IMR-90 (cell line): ENCODE measurements around the gene RPS15. TPM values are rescaled to one million over a fixed set of nuclear protein-coding genes. Genes with fewer than 3 reads are reported as not detected.

ENCODE experiments used
- ATAC-seq: fragments of 200-7000 bp; cut with Tn5 transposase; 2 replicates; pipeline ENCODE4 v1.9.1; 2020; ENCODE audit warnings: low read depth, mild to moderate bottlenecking, moderate library complexity
- BruUV-seq: library from RNA; stranded (reverse); fragments of 400-500 nt; replicated peaks from 2 replicates; lab custom pipeline; 2021; lab: Mats Ljungman, UMichigan
- CTCF ChIA-PET: fragments of 300-600 bp; formaldehyde crosslinking; extraction: SDS; loops from one replicate; lab custom pipeline; 2021; ENCODE audit warnings: antibody characterized with exemption; lab: Yijun Ruan, JAX
- POLR2A ChIA-PET: fragments of 300-600 bp; sonication (Branson Sonifier 250); formaldehyde crosslinking; loops from one replicate; lab custom pipeline; 2022; ENCODE audit warnings: antibody characterized with exemption; ENCODE audit not compliant: unreplicated experiment; lab: Charles Lee
- DNase-seq: peaks from one replicate; pipeline ENCODE4 v3.0.0; 2013
- H2AFZ ChIP-seq: replicated peaks from 2 replicates; pipeline ENCODE3; 2013; ENCODE audit warnings: low read length, mild to moderate bottlenecking; ENCODE audit not compliant: poor library complexity
- H2AK5ac ChIP-seq: 2 replicates; pipeline ENCODE4 v1.6.1; 2013; ENCODE audit warnings: low read depth, low read length, inconsistent platforms
- H2AK9ac ChIP-seq: replicated peaks from 2 replicates; pipeline ENCODE3; 2013; ENCODE audit warnings: mild to moderate bottlenecking, low read depth, low read length, moderate library complexity; ENCODE audit not compliant: poor library complexity
- H2BK120ac ChIP-seq: 2 replicates; pipeline ENCODE4 v1.6.1; 2013; ENCODE audit warnings: low read depth, low read length, inconsistent platforms
- H2BK15ac ChIP-seq: 3 replicates; pipeline ENCODE4 v1.6.1; 2013; ENCODE audit warnings: low read depth, low read length, inconsistent platforms
- H2BK20ac ChIP-seq: 2 replicates; pipeline ENCODE4 v1.6.1; 2013; ENCODE audit warnings: low read depth, mild to moderate bottlenecking, inconsistent platforms, low read length, moderate library complexity
- H2BK5ac ChIP-seq: 2 replicates; pipeline ENCODE4 v1.6.1; 2013; ENCODE audit warnings: mild to moderate bottlenecking, low read depth, low read length, inconsistent platforms; ENCODE audit not compliant: poor library complexity, severe bottlenecking
- H3K14ac ChIP-seq: replicated peaks from 2 replicates; pipeline ENCODE4 v1.6.1; 2013; ENCODE audit warnings: low read depth, low read length, inconsistent platforms
- H3K18ac ChIP-seq: 2 replicates; pipeline ENCODE4 v1.6.1; 2013; ENCODE audit warnings: low read depth, low read length, control low read depth
- H3K23ac ChIP-seq: 2 replicates; pipeline ENCODE4 v1.6.1; 2013; ENCODE audit warnings: low read depth, low read length, inconsistent platforms
- H3K27ac ChIP-seq: 2 replicates; pipeline ENCODE4 v1.5.1; 2013; ENCODE audit warnings: mild to moderate bottlenecking, control low read depth, low read length; ENCODE audit not compliant: insufficient read depth
- H3K27me3 ChIP-seq: 2 replicates; pipeline ENCODE4 v1.6.1; 2013; ENCODE audit warnings: low read length; ENCODE audit not compliant: control insufficient read depth, insufficient read depth
- H3K36me3 ChIP-seq: 2 replicates; pipeline ENCODE4 v1.6.1; 2013; ENCODE audit warnings: low read length, mixed read lengths; ENCODE audit not compliant: control insufficient read depth, insufficient read depth
- H3K4ac ChIP-seq: 2 replicates; pipeline ENCODE4 v1.6.1; 2013; ENCODE audit warnings: low read depth, low read length, inconsistent platforms
- H3K4me1 ChIP-seq: 2 replicates; pipeline ENCODE4 v1.6.1; 2013; ENCODE audit warnings: low read length, mixed read lengths; ENCODE audit not compliant: control insufficient read depth, insufficient read depth
- H3K4me2 ChIP-seq: 2 replicates; pipeline ENCODE4 v1.6.1; 2013; ENCODE audit warnings: low read depth, mild to moderate bottlenecking, control low read depth, low read length, moderate library complexity
- H3K4me3 ChIP-seq: 2 replicates; pipeline ENCODE4 v1.5.1; 2013; ENCODE audit warnings: low read depth, mild to moderate bottlenecking, control low read depth, low read length, moderate library complexity; ENCODE audit not compliant: insufficient read depth
- H3K56ac ChIP-seq: 2 replicates; pipeline ENCODE4 v1.6.1; 2013; ENCODE audit warnings: low read length, inconsistent platforms; ENCODE audit not compliant: insufficient read depth; ENCODE audit errors: extremely low read depth
- H3K79me1 ChIP-seq, 2 experiments: 2 replicates each; pipeline ENCODE4 v1.6.1; 2013; ENCODE audit warnings: low read length in 2 of 2, inconsistent platforms in 1 of 2, low read depth in 1 of 2
- H3K9ac ChIP-seq: 2 replicates; pipeline ENCODE4 v1.6.1; 2013; ENCODE audit warnings: low read depth, low read length, control low read depth
- H3K9me1 ChIP-seq: 2 replicates; pipeline ENCODE4 v1.6.1; 2013; ENCODE audit warnings: low read length, inconsistent platforms; ENCODE audit not compliant: insufficient read depth
- H3K9me3 ChIP-seq: 2 replicates; pipeline ENCODE4 v1.6.1; 2013; ENCODE audit warnings: low read length; ENCODE audit not compliant: control insufficient read depth, insufficient read depth
- H4K20me1 ChIP-seq: 2 replicates; pipeline ENCODE4 v1.6.1; 2013; ENCODE audit warnings: low read length, inconsistent platforms; ENCODE audit not compliant: insufficient read depth
- H4K5ac ChIP-seq: 2 replicates; pipeline ENCODE4 v1.6.1; 2013; ENCODE audit warnings: mild to moderate bottlenecking, low read depth, low read length, control low read depth
- H4K8ac ChIP-seq, 2 experiments: 2 replicates each; pipeline ENCODE4 v1.6.1; 2013; ENCODE audit warnings: low read depth in 2 of 2, low read length in 2 of 2, control low read depth in 1 of 2, inconsistent platforms in 1 of 2
- H4K91ac ChIP-seq: 2 replicates; pipeline ENCODE4 v1.6.1; 2013; ENCODE audit warnings: low read depth, low read length, inconsistent platforms; ENCODE audit not compliant: insufficient read depth
- CHD1 ChIP-seq: IDR thresholded peaks from 2 replicates; pipeline ENCODE4 v1.6.1; 2012; ENCODE audit warnings: low read depth, low read length, improper control_type of control experiment
- MAFK ChIP-seq: IDR thresholded peaks from 2 replicates; pipeline ENCODE4 v1.6.1; 2012; ENCODE audit warnings: low read depth, low read length, improper control_type of control experiment
- NFE2L2 ChIP-seq: fragments of 150-350 bp; IDR thresholded peaks from 2 replicates; pipeline ENCODE4 v1.6.1; 2016; ENCODE audit warnings: low read depth, mild to moderate bottlenecking, low read length
- POLR2A ChIP-seq: IDR thresholded peaks from 2 replicates; pipeline ENCODE4 v1.6.1; 2012; ENCODE audit warnings: mild to moderate bottlenecking, low read depth, low read length
- RAD21 ChIP-seq: IDR thresholded peaks from 2 replicates; pipeline ENCODE4 v1.6.1; 2012; ENCODE audit warnings: low read length, improper control_type of control experiment
- USF2 ChIP-seq: fragments of 150-350 bp; IDR thresholded peaks from 2 replicates; pipeline ENCODE4 v1.6.1; 2017; ENCODE audit warnings: mild to moderate bottlenecking, antibody characterized with exemption, low read length, low read depth
- WGBS, 2 experiments: methylation state at CpG; one replicate each; pipeline versions ENCODE4 v1.1.5 to v1.1.7; 2013; ENCODE audit warnings: missing lambda C conversion rate in 2 of 2; ENCODE audit not compliant: insufficient read length in 1 of 2; ENCODE audit errors: extremely low coverage in 2 of 2; 5-methylcytosine and 5-hydroxymethylcytosine counted together
- dilution Hi-C: fragments of 300-500 bp; cut with HindIII; formaldehyde crosslinking; loops from one replicate; pipeline ENCODE4 v1.14.3; 2018; ENCODE audit warnings: low sequenced_read_pairs; ENCODE audit not compliant: unreplicated experiment
- in situ Hi-C: fragments of 300-500 bp; cut with MboI; formaldehyde crosslinking; loops from 3 replicates; pipeline ENCODE4 v1.14.3; 2019; ENCODE audit warnings: low sequenced_read_pairs, inconsistent platforms, mixed read lengths
- intact Hi-C: fragments of 100-400 bp; cut with micrococcal nuclease; formaldehyde crosslinking; loops from 2 replicates; pipeline ENCODE4 v1.10.0; 2022
- polyA plus RNA-seq, 3 experiments: library from polyadenylated mRNA; depleted of rRNA; stranded (reverse); fragments of >200 nt; gene quantifications; 2 replicates each; pipeline ENCODE4 v1.2.3, GENCODE V29; 2012; ENCODE audit warnings: low replicate concordance in 1 of 3
- total RNA-seq: library from RNA; depleted of rRNA; stranded (reverse); fragments of >200 nt; gene quantifications from 2 replicates; pipeline ENCODE4 v1.2.3, GENCODE V29; 2012

RPS15 gene
- total and polyA plus RNA-seq, 2 of the 4 experiments (the other 2 are of a cell fraction) = 1,179 to 1,855 TPM

GRCh38 chr19:1478934-1479707 is 40.9 kb downstream of the RPS15 start, which contains the start of gene C19orf25 (continued):
- TF ChIP-seq USF2 = peak; percentile 96

- no peak overlapping the region for H4K8ac ChIP-seq
- H3K4ac ChIP-seq = no peak overlapping the region
- peaks cover 10 to 20% of the 10 kb centered on the region in 2 experiments for H3K79me1 ChIP-seq
- POLR2A ChIA-PET = no interaction called here
- no peak overlapping the region for H2BK5ac ChIP-seq
- no peak for DNase-seq
- H3K4me3 ChIP-seq = no peak overlapping the region
- no peak overlapping the region for H3K14ac ChIP-seq
- H3K27me3 ChIP-seq = no peaks in the 10 kb centered on the region
- H2BK20ac ChIP-seq = no peak overlapping the region
- no peak overlapping the region for H2BK15ac ChIP-seq
- H3K9me1 ChIP-seq = 0 out of 2 replicates have a peak, but pooled peaks cover 3% of the 10 kb centered on the region
- intact Hi-C loops (no loop called here), dilution Hi-C loops (no loop called here), in situ Hi-C loops (no loop called here)
- peaks cover 5% of the 10 kb centered on the region for H4K20me1 ChIP-seq
- no TSS peak for BruUV-seq
- no peak overlapping the region for H3K18ac ChIP-seq
- peaks cover 5% of the 10 kb centered on the region; the same call in 1 of the 2 replicates for H3K36me3 ChIP-seq
- H3K56ac ChIP-seq = no peak overlapping the region
- H3K9ac ChIP-seq = no peak overlapping the region
- no peaks in the 10 kb centered on the region for H3K4me1 ChIP-seq
- H2AK5ac ChIP-seq = no peak overlapping the region
- CTCF ChIA-PET = no interaction called here
- H3K4me2 ChIP-seq = no peak overlapping the region
- no peak overlapping the region for H4K91ac ChIP-seq
- no peak for ATAC-seq
- no peak overlapping the region for H3K23ac ChIP-seq
- no peak overlapping the region for H4K5ac ChIP-seq
- H2AK9ac ChIP-seq = no peak overlapping the region
- no peak overlapping the region for H2AFZ ChIP-seq
- no peak for TF ChIP-seq NFE2L2
- TF ChIP-seq MAFK = no peak
- no peak for TF ChIP-seq RAD21
- no peak for TF ChIP-seq POLR2A
- no peak for TF ChIP-seq CHD1
- TF ChIP-seq USF2 = no peak
- H3K27ac ChIP-seq = no peak overlapping the region
- WGBS, 2 experiments = 80% methylated on average over 10 of the region's 26 CpGs; no CpG with 5 or more reads in 1 of the 2 experiments
- H2BK120ac ChIP-seq = no peak overlapping the region
- H3K9me3 ChIP-seq = no peaks in the 10 kb centered on the region
Measured at GRCh38 chr19:1481224-1481892, 43.2 kb downstream of the RPS15 start.
